Suprapubic skin (tissue), 3 donors: ENCODE results near the gene SNCG.

ENCODE experiments used
- POLR2AphosphoS5 ChIP-seq, 3 donors: sonication (generic); formaldehyde crosslinking; IDR thresholded peaks; one replicate each; pipeline ENCODE4 v1.6.1; 2017; ENCODE audit warnings: antibody characterized with exemption in 3 of 3
- TF ChIP-seq, protein P1 (sequence below), 2 donors: fragments of 200-600 bp in 1 of 2; fragments of 450-650 bp in 1 of 2; sonication (generic) in 1 of 2; IDR thresholded peaks; one replicate each; pipeline ENCODE4 v1.5.1; 2016 to 2019; ENCODE audit warnings: antibody characterized with exemption in 2 of 2, mild to moderate bottlenecking in 1 of 2, moderate library complexity in 1 of 2

DNA sequence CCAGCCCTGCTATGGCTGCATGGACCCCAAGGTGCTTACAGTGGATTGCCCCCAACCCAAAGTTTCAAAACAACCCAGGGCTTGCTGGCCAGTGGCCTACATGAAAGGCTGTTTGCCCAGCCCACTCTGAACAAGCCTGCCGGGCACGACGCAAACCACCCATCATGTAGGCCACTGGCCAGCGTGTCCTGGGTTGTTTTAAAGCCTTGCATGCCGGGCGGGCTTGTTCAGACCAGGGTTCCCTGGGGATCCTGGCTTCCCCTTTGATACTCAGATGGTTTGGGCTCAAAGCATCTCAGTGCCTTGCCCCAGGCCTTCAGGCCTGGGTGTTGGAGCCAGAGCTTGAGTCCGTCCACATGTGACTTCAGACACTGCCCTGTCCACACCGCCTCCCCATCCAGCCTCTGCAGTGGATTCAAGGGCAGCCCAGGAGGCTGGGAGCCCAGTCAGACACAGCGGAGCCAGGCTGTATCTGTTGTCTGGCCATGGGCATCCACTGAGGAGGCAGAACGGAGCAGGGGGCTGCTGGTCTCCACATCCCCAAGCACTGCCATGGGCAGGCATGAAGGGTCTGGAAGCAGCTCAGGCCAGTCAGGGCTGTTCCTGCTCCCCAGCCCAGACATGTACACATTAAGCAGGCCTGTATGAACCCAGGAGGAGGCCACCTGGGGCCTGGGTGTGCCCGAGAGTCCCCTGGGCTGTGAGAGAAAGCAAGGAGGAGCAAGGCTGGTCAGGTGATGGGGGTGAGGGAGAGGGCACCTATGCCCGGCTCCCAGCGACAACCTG is 5.9 kb downstream of the SNCG start:
- no peak for TF ChIP-seq POLR2AphosphoS5 (IDR thresholded peaks at IDR 0.05)
- TF ChIP-seq, protein P1, sequence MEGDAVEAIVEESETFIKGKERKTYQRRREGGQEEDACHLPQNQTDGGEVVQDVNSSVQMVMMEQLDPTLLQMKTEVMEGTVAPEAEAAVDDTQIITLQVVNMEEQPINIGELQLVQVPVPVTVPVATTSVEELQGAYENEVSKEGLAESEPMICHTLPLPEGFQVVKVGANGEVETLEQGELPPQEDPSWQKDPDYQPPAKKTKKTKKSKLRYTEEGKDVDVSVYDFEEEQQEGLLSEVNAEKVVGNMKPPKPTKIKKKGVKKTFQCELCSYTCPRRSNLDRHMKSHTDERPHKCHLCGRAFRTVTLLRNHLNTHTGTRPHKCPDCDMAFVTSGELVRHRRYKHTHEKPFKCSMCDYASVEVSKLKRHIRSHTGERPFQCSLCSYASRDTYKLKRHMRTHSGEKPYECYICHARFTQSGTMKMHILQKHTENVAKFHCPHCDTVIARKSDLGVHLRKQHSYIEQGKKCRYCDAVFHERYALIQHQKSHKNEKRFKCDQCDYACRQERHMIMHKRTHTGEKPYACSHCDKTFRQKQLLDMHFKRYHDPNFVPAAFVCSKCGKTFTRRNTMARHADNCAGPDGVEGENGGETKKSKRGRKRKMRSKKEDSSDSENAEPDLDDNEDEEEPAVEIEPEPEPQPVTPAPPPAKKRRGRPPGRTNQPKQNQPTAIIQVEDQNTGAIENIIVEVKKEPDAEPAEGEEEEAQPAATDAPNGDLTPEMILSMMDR (IDR thresholded peaks at IDR 0.05) = no peak
